OCI-LY7 (cell line): ENCODE measurements around the gene TMEM221. TPM values are rescaled to one million over a fixed set of nuclear protein-coding genes. Genes with fewer than 3 reads are reported as not detected.

Experiments
- BruUV-seq: library from RNA; stranded (reverse); fragments of 400-500 nt; replicated peaks from 2 replicates; lab custom pipeline; 2021; lab: Mats Ljungman, UMichigan
- CTCF ChIA-PET: fragments of 300-600 bp; sonication (Branson Sonifier 250); formaldehyde crosslinking; loops from one replicate; lab custom pipeline; 2022; ENCODE audit warnings: antibody characterized with exemption; ENCODE audit not compliant: unreplicated experiment; lab: Charles Lee
- POLR2A ChIA-PET: fragments of 300-600 bp; sonication (Branson Sonifier 250); formaldehyde crosslinking; loops from one replicate; lab custom pipeline; 2022; ENCODE audit warnings: antibody characterized with exemption; lab: Charles Lee
- DNase-seq: peaks from one replicate; pipeline ENCODE4 v3.0.0-alpha.2; 2015; ENCODE audit warnings: low spot score
- H2AFZ ChIP-seq: fragments of 200-600 bp; sonication (generic), shearing (Covaris generic); 2 replicates; pipeline ENCODE4 v1.6.1; 2014; ENCODE audit warnings: mild to moderate bottlenecking, antibody characterized with exemption, low read length, moderate library complexity
- H3K27ac ChIP-seq: fragments of 200-600 bp; sonication (generic); 2 replicates; pipeline ENCODE4 v1.5.1; 2014; ENCODE audit warnings: mixed run types, low read depth, mild to moderate bottlenecking, moderate library complexity, low read length, inconsistent platforms; ENCODE audit not compliant: poor library complexity, severe bottlenecking
- H3K36me3 ChIP-seq: fragments of 200-600 bp; sonication (generic); 2 replicates; pipeline ENCODE4 v1.6.1; 2014; ENCODE audit warnings: mild to moderate bottlenecking, antibody characterized with exemption, low read length, moderate library complexity, mixed read lengths; ENCODE audit not compliant: insufficient read depth
- H3K4me1 ChIP-seq: fragments of 200-600 bp; sonication (generic); 2 replicates; pipeline ENCODE4 v1.5.1; 2014; ENCODE audit warnings: mild to moderate bottlenecking, low read length; ENCODE audit not compliant: insufficient read depth, poor library complexity, severe bottlenecking
- H3K4me2 ChIP-seq: fragments of 200-600 bp; sonication (generic); 2 replicates; pipeline ENCODE4 v1.6.1; 2014; ENCODE audit warnings: mild to moderate bottlenecking, low read length
- H3K4me3 ChIP-seq: fragments of 200-600 bp; sonication (generic); 2 replicates; pipeline ENCODE4 v1.5.1; 2014; ENCODE audit warnings: mild to moderate bottlenecking, low read depth, low read length; ENCODE audit not compliant: poor library complexity, severe bottlenecking
- H3K79me2 ChIP-seq: fragments of 200-600 bp; sonication (generic); 2 replicates; pipeline ENCODE4 v1.6.1; 2016; ENCODE audit warnings: low read depth, mild to moderate bottlenecking, low read length, moderate library complexity, mixed read lengths; ENCODE audit not compliant: insufficient read depth
- H3K9me2 ChIP-seq: fragments of 200-600 bp; sonication (generic); 2 replicates; pipeline ENCODE4 v1.6.1; 2016; ENCODE audit warnings: mild to moderate bottlenecking, low read length, mixed read lengths; ENCODE audit not compliant: insufficient read depth
- H3K9me3 ChIP-seq: fragments of 200-600 bp; sonication (generic); 2 replicates; pipeline ENCODE4 v1.6.1; 2014; ENCODE audit warnings: mild to moderate bottlenecking, mixed run types, low read length, mixed read lengths
- H4K20me1 ChIP-seq: fragments of 200-600 bp; sonication (generic); 2 replicates; pipeline ENCODE4 v1.6.1; 2014; ENCODE audit warnings: mild to moderate bottlenecking, antibody characterized with exemption, low read length, moderate library complexity, mixed read lengths; ENCODE audit not compliant: insufficient read depth
- CTCF ChIP-seq: fragments of 200-600 bp; sonication (generic); conservative IDR thresholded peaks from 2 replicates; pipeline ENCODE4 v1.5.1; 2014; ENCODE audit warnings: mild to moderate bottlenecking, antibody characterized with exemption, low read length, moderate library complexity, mixed read lengths
- EZH2phosphoT487 ChIP-seq: fragments of 200-600 bp; sonication (generic); IDR thresholded peaks from 2 replicates; pipeline ENCODE4 v1.6.1; 2018; ENCODE audit warnings: low read depth, borderline replicate concordance, mild to moderate bottlenecking, mixed run types, antibody characterized with exemption, low read length, moderate library complexity, mixed read lengths
- intact Hi-C: fragments of 100-400 bp; cut with micrococcal nuclease; formaldehyde crosslinking; loops from one replicate; pipeline ENCODE4 v1.10.0; 2022; ENCODE audit not compliant: unreplicated experiment
- total RNA-seq, 2 experiments: library from RNA; depleted of rRNA in 1 of 2; stranded (reverse); fragments of >200 nt in 1 of 2; shearing (Covaris generic) in 1 of 2; gene quantifications; 2 replicates each; pipeline ENCODE4 v1.2.3, GENCODE V29; 2014 to 2022

The TMEM221 gene
- total RNA-seq, 2 experiments from 2014 or later, result not detected

- TF ChIP-seq CTCF, result no peak
- TF ChIP-seq EZH2phosphoT487, result no peak
- ChIA-PET POLR2A (no interaction called here), CTCF (interaction anchor here (1.0 kb wide), 1 partner anchor 90 kb away, joined by 4 read pairs; the partner anchor contains the start of gene DDA1)
- H3K36me3 ChIP-seq, result peaks cover 68% of the 10 kb centered on the region
- no peak overlapping the region for H3K27ac ChIP-seq
- intact Hi-C loops, result no loop called here
- DNase-seq, result no peak
- H3K9me3 ChIP-seq, result no peaks in the 10 kb centered on the region
- H4K20me1 ChIP-seq, result 0 out of 2 replicates have a peak, but pooled peaks cover 3% of the 10 kb centered on the region
- H3K9me2 ChIP-seq, result no peaks in the 10 kb centered on the region
- H3K4me3 ChIP-seq, result no peak overlapping the region
- peaks cover 17% of the 10 kb centered on the region; the same call in 1 of the 2 replicates for H3K79me2 ChIP-seq
- no peak overlapping the region for H2AFZ ChIP-seq
- no TSS peak for BruUV-seq
- H3K4me2 ChIP-seq, result no peak overlapping the region
- peaks cover 21% of the 10 kb centered on the region for H3K4me1 ChIP-seq
Observed at GRCh38 chr19:17398902-17399527, 49.5 kb downstream of the TMEM221 start.

GRCh38 chr19:17394891-17395415, 53.5 kb downstream of the TMEM221 start:
- Histone ChIP-seq H3K27ac (peak overlapping the region; percentile 25), H3K9me2 (no peaks in the 10 kb centered on the region), H3K4me3 (no peak overlapping the region), H3K4me2 (0 out of 2 replicates have a peak overlapping the region, but pooled peaks have one; percentile 6), H3K9me3 (no peaks in the 10 kb centered on the region), H3K36me3 (peaks cover 39% of the 10 kb centered on the region), H3K4me1 (peaks cover 20% of the 10 kb centered on the region), H3K79me2 (no peaks in the 10 kb centered on the region), H2AFZ (no peak overlapping the region), H4K20me1 (no peaks in the 10 kb centered on the region)
- POLR2A ChIA-PET, result interaction anchor here (0.6 kb wide), 1 partner anchor 9 kb away, joined by 3 read pairs; no protein-coding TSS in a partner anchor
- CTCF ChIA-PET, result no interaction called here
- DNase-seq, result peak; percentile 66
- intact Hi-C loops, result loop anchor here (1.0 kb wide), 1 partner anchor 71 kb away; no protein-coding TSS in a partner anchor
- no peak for TF ChIP-seq EZH2phosphoT487
- TF ChIP-seq CTCF, result peak; percentile 78
- BruUV-seq, result no TSS peak

GRCh38 chr19:17393914-17394313, 54.6 kb downstream of the TMEM221 start, which contains the start of gene CCDC194:
Gene CCDC194, minus strand, starts transcription at chr19:17394196. Its CDS starts 38 bp downstream, at chr19:17394158.
- Histone ChIP-seq H3K36me3 (peaks cover 31% of the 10 kb centered on the region), H3K9me2 (no peaks in the 10 kb centered on the region), H3K9me3 (no peaks in the 10 kb centered on the region), H3K4me3 (no peak within 1 kb of the TSS), H2AFZ (no peak within 1 kb of the TSS), H3K4me1 (peaks cover 20% of the 10 kb centered on the region), H3K27ac (peak within 1 kb of the TSS; percentile 25), H3K4me2 (no peak within 1 kb of the TSS), H3K79me2 (no peaks in the 10 kb centered on the region), H4K20me1 (no peaks in the 10 kb centered on the region)
- BruUV-seq, result no TSS peak
- no peak for TF ChIP-seq CTCF
- no peak for TF ChIP-seq EZH2phosphoT487
- CTCF ChIA-PET, result no interaction called here
- intact Hi-C loops, result no loop called here
- no peak for DNase-seq
- POLR2A ChIA-PET, result interaction anchor here (0.6 kb wide), 1 partner anchor 11 kb away, joined by 3 read pairs; no protein-coding TSS in a partner anchor
